GM20431 (cell line): ENCODE measurements around the gene COPA.

Source experiments
- in situ Hi-C: fragments of 300-500 bp; cut with MseI, MboI; formaldehyde crosslinking; loops from one replicate; pipeline ENCODE4 v1.15.0; 2020; ENCODE audit warnings: low sequenced_read_pairs; ENCODE audit not compliant: unreplicated experiment

COPA gene

GRCh38 chr1:160284220-160284781 is 58.7 kb downstream of the COPA start:
- in situ Hi-C loops = no loop called here

DNA sequence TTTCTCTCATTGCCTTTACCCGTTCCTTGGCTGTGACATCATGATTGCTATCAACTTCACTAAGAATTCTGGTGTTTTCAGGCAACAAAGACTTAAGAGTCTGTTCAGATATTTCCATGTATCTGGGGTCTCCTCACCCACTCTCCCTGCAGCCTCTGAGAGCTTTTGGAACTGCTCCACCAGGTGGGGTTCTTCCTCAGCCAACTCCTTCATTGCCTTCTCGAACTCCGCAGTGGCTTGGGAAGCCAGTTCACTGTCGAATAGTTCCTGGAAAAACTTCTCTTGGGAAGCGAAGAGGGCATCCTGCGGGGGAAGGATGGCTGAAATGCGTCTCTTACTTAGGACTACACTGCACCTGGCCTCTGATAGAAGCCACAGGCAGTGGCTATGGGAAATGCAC is 60.2 kb downstream of the COPA start:
- in situ Hi-C loops = no loop called here

DNA sequence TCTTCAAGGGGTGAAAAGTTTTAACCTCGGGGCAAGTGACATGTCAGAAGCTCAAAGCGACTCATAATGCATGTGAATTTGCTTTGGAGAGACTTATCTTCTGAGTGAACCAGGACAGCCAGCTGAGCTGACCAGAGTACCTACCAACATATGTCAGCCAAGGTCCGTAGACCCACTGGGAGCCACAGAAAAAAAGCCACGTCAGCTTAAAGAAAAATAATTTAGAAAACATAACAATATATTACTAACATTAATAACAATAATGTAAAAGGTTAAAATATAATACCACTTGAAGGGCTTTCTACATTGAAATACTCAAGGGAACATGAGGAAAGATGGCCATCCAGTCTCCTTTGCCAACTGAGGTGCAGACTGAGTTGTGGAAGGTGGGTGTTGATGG is 65.1 kb downstream of the COPA start:
- in situ Hi-C loops = no loop called here

- in situ Hi-C loops = no loop called here
Measured at GRCh38 chr1:160277330-160277729, 65.7 kb downstream of the COPA start.

GRCh38 chr1:160271025-160271424 is 72.0 kb downstream of the COPA start:
- in situ Hi-C loops = no loop called here

DNA sequence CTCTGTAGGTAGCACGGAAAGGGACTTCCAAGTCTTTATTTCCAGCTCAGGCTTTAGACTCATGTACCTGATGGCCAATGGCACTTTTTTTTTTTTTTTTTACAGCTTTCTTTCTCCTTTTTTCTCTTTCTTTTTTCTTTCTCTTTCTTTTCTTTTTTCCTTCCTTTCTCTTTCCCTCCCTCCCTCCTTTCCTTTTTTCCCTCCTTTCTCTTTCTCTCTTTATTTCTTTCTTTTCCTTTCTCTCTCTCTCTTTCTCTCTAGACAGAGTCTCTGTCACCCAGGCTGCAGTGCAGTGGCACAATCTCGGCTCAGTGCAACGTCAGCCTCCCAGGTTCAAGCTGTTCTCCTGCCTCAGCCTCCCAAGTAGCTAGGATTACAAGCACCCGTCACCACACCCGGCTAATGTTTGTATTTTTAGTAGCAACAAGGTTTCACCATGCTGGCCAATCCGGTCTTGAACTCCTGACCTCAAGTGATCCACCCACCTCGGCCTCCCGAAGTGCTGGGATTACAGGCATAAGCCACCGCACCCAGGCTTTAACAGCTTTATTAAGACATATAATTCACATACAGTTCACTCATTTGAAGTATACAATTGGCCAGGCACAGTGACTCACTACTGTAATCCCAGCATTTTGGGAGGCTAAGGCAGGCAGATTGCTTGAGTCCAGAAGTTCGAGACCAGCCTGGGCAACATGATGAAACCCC is 75.6 kb downstream of the COPA start:
- in situ Hi-C loops = no loop called here

DNA sequence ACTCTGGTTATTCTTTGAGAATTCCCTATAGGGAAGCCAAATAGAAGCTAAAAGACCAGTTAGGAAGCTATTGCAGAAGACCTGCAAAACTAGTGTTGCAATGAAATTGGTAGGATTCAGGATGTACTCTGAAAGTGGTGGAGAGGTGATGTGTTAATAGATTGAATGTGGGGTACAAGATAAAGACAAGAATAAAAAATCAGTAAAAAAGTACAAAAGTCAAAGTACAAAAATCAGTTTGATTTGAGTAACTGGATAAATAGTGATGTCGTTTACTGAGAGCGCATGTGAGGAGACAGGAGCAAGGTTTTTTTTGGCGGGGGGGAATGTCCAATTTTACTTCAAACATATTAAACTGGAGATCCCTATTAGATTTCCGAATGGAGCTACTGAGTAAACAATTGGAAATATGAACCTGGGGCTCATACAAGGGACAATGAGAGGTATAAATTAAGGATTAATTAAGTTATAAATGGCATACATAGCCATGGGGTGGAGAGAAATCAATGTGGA is 78.2 kb downstream of the COPA start:
- in situ Hi-C loops = no loop called here

DNA sequence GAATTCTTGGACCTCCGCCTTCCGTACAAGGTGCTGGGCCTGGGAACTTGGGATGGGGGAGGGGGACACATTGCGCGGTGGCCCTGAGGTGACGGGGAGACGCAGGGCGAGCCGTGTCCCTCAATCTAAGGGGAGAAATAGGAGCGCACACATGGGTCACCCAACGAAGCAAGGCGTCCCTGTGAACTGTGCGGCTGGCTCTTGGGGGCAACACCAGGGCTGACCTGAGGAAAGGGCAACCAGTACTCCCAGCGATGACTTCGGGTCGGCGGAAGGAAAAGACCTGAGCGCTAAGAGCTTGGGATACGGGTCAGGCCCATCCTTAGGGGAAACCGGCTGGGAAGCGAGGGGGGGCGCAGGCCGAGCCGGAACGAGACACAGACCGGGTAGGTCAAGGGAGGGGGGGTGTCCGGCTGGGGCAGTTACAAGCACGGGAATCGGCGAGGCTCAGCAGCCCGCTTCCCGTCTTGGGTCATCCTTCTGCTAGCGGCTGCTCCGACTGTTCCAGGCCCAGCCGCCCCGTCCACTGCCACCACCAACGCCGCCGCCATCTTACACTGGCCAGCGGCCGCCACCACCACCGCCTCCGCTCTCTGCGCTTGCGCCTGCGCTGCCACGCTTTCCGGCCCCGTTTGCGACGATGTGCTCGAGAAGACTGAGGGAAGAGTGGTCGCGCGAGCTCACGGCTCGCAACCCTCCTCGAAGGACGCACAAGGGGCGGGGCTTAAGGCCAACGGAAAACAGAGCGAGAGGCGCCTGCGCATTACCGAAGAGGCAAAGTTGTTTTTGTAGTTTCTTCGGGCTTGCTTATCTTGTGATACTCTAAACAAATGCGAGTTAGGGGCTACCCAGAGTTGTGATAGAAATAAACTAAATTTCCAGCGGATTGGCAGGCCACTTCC is 80.9 kb downstream of the COPA start, which contains the start of gene DCAF8:
Gene DCAF8 (minus strand): TSS at position 657 of the 902 bp plus-strand sequence. CDS start 18,541 bp downstream, outside the sequence.
- in situ Hi-C loops = no loop called here

DNA sequence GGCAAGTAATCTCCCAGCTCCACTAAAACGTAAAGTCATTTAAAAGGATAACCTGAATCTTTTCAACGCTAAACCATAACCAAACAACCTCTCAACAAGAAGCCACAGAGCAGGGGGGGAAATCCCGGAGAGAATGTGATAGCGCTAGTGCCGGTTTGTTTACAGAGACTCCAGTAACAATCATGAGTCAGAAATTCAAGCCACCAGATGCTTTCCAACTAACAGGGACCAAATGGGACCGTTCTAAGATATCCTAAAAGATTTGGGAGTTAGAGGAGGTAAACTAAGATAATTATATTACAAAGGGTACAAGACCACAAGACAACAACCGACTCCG is 81.5 kb downstream of the COPA start:
- in situ Hi-C loops = no loop called here

- in situ Hi-C loops = no loop called here
Measured at GRCh38 chr1:160260406-160261382, 82.4 kb downstream of the COPA start.

DNA sequence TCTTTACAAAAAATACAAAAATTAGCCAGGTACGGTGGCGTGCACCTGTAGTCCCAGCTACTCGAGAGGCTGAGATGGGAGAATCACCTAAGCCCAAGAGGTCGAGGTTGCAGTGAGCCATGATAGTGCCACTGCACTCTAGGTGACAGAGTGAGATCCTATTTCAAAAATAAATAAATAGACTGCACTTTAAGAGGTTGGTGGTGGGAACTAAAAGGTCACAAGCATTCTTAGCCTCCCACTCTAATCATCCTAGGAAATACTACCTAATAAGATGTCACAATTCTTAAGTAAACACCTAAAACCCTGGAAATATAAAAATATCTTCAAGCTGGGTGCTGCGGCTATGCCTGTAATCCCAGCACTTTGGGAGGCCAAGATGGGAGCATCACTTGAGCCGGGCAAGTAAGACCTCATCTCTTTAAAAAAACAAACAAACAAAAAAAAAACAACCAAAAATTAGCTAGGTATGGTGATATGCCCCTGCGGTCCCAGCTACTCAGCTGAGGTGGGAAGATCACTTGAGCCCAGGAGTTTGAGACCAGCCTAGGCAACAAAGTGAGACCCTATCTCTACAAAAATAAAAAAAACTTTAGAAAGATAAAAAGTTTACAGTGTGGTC is 84.8 kb downstream of the COPA start:
- in situ Hi-C loops = no loop called here

DNA sequence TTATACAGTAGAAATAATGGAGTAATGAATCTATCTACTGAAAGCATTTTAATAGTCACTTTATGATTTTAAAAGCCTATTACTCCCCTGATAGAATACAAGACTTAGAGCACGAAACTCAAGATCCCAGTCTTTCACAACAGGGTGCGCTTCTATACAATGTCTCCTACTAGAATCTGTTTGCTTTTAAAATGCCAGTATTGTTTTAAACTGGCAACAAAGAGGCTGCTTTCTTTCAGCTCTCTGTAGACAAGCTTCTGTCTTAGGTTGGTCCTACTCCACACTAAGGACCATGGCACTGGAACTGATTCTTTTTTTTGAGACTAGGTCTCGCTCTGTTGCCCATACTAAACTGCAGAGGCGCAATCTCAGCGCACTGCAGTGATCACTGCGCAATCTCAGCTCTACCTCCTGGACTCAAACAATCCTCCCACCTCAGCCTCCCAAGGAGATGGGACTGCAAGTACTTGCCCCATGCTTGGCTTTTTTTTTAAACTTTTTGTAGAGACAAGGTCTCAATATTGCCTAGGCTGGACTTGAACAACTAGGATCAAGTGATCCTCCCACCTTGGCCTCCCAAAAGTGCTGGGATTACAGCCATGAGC is 85.5 kb downstream of the COPA start:
- in situ Hi-C loops = no loop called here

- in situ Hi-C loops = no loop called here
Measured at GRCh38 chr1:160256396-160257046, 86.5 kb downstream of the COPA start.

DNA sequence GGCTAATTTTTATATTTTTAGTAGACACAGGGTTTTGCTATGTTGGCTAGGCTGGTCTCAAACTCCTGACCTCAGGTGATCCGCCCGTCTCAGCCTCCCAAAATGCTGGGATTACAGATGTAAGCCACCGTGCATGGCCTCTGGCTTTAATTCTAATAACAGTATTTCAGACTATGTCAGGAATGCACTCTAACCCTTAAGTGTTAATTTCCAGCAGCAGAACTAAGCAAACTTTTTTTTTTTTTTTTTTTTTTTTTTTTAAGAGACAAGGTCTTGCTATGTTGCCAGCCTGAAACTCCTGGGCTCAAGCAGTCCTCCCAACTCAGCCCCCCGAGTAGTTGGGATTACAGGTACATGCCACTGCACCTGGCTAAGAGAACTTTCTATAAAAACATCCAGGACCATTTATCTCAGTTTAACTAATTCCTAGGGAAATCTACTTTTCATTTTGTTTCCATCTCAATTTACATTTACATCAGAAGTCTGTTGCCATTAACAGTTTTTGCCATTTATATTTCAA is 87.2 kb downstream of the COPA start:
- in situ Hi-C loops = no loop called here

GRCh38 chr1:160251687-160252526 is 91.1 kb downstream of the COPA start:
- in situ Hi-C loops = no loop called here

DNA sequence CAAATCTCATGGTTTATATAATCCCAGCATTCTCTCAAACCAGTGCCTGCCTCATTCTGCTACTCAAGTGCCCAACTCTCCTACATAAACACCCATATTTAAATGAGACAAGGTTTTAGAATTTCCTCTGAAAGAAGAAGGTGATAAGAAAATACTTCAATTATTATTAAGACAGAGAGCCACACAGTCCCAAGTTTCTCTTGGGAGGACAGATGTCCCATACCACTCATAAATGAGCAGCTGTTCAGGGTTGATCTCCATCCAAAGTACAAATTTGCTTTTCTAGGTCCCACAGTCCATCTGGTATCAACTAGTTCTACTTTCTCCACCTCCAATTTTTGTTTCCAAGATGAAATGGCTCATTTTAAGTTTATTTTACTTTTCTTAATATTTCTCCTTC is 92.0 kb downstream of the COPA start:
- in situ Hi-C loops = no loop called here

DNA sequence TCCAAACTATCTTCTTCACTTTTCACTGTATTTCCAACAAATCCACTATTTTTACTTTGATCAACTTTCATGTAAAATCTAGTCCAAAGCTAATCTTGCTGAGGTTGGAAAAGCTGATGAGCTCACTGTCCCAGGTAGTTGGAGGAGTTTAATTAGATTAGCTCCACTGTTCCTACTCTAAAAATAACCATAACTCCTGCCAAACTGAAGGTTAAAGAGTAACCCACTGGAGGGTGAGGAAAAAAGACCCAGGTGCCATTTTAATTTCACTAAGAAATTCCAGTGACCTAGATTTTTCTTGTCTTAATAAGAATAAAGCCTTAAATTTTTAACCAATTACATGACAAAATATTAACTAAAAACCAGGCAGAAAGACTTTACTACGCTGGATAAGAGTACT is 96.0 kb downstream of the COPA start:
- in situ Hi-C loops = no loop called here
